CD1c-positive myeloid dendritic cell (primary cell): ENCODE data around the gene CLCA1.

Experiments used
- DNase-seq: peaks from one replicate; pipeline ENCODE4 v3.0.0-alpha.2; 2016; ENCODE audit errors: extremely low spot score

Gene CLCA1

DNA sequence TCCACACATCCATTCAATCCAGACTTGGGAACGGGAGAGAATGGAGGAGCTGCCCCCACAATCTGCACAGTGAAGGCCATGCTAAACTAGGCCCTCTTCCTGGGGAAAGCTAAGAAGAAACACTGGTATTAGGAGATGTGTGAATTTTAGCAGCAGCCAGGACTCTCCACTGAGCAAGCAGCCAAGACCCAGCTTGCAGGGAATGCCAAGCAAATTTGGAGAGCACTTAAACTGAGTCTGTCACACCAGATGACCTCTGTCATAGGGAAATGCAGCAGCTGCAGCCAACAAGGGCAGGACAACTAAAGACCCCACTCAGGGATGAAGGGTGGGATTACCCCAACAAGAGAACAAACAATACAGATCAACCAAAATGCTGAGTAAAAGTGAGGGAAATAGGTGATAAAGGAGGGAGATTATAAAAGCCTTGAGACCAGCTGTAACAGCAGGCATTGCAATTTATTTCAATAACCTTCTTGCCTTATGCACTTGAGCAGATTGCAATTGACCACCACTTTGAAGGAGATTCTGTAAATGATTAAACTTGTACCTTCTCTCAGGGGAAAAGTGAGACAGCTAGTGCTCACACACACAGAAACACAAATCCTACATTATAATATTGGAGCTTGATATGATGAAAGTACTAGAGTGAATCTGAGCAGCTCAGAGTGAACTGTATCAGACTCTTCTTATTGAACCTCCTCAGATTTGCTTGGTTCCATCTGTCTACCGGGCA, 2.5 kb upstream of the CLCA1 start:
- DNase-seq: no peak

DNA sequence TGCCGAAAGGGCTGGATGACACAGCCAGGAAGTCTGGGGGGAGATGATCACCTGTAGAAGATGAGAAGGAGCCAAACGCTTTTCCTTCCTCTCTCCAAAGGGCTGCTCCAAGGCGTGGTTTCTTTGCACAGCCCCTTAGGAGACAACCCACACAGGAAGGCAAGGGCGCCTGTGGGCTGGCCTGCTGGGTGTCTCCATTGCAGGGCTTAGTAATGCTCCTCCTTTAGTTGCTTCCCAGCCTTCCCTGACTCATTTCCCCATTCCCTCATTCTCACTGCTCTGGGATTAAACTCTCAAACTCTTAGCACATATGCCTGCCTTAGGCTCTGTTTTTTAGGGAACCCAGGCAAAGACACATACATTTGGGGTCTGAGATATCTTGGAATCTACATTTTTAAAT, 1.7 kb upstream of the CLCA1 start:
- DNase-seq: no peak

DNA sequence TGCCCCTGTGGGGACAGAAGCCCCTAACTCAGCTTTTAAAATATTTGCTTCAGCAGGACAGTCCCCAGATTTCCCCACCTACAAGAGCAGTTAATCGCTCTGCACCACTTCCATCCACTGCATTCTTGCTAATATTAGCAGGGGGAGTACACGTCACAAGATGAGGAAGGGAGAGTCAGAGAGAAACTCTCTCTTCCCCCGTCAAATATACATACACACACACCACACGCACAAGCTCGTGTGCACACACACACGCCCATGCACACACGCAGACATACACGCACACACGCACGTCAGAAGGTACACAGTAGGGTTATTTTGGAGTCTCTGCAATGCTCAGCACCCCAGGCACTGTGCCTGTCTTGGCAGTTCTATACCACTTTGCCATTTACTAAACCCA, 2.1 kb downstream of the CLCA1 start:
- DNase-seq: no peak

DNA sequence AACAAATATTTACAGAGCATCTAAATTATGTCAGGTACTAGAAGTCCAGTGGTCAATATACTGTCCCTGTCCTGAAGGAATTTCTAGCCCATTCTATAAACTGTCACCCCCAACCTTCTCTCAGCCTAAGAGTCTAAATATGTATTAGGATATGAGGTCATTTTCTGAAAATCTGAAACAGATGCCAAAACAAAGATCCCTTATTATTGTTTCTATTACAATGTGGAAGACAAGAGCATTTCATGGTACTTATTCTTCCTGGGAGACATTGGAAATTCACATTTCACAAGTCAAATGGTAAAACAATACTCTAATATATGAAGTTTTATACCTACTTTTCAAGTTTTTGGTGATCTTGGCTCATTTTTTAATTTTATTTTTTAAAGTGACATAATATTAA, 2.6 kb downstream of the CLCA1 start:
- DNase-seq: no peak

DNA sequence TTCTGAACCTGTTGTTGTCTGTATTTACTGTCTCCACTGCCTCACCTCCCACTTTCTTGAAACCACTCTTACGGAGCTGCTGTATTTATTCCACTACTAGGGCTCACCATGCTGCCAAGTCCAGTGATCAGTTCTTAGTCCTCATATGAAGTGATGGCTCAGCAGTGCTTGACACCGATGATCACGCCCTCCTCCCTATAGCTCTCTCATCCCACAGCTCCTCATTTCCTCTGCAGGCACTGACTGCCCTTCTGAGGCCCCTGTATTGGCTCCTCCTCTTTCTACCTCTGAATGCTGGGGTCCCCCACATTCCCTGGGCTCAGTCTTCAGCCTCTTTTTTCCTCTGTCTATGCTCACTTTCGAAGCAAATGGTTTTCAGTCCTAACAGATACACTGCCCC, 3.4 kb downstream of the CLCA1 start:
- DNase-seq: no peak

DNA sequence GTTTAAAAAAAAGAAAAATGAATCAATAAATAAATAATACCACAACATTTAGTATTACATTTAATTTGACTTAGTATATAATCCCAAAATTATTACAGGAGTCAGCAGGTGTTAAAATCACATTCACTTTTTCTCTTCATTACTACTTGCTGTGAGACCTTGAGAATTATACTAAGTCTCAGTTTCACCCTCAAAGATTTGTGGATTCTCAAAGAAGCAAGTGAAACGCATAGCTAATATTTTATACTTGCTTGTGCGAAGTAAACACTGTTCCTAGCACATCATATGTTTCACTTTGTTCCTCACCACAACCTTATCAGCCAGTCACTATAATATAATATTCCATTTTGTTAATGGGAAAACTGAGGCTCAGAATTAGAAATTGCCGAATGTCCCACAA, 4.0 kb downstream of the CLCA1 start:
- DNase-seq: no peak

DNA sequence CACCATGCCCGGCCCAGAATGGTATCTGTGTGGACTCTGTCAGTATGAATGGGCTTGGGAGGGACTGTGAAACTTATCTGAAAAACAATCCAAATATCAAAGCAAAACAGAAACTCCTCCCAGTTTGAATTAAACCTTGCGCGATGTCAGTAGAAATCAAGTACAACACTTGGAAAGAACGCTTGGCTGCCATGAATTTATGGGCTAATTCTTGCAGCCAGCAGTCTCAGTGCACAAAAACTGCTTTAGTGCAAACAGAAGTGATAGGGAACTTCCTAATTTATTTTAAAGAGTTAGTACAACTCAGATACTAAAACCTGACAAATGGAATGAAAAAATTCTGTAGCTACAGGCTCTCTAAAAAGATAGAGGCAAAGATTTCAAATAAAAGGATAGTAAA, 8.5 kb downstream of the CLCA1 start:
- DNase-seq: no peak

DNA sequence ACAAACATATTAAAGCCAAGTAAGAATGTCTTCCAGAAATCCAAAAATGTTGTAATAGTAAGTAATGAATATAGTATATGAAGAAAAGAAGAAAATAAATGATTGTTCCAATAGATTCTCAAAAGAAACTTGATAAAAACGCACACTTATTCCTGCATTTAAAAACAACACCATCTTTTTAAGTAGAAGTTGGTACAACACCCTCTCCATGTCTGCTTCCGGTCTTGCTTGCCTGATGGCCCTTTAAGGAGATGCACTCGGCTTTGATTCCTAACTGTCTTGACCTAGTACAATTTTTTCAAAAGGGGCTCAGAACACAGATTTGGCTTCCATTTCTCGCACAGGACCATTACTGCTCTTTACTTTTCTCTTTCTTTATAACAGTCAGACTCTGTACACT, 9.0 kb downstream of the CLCA1 start:
- no peak for DNase-seq

DNA sequence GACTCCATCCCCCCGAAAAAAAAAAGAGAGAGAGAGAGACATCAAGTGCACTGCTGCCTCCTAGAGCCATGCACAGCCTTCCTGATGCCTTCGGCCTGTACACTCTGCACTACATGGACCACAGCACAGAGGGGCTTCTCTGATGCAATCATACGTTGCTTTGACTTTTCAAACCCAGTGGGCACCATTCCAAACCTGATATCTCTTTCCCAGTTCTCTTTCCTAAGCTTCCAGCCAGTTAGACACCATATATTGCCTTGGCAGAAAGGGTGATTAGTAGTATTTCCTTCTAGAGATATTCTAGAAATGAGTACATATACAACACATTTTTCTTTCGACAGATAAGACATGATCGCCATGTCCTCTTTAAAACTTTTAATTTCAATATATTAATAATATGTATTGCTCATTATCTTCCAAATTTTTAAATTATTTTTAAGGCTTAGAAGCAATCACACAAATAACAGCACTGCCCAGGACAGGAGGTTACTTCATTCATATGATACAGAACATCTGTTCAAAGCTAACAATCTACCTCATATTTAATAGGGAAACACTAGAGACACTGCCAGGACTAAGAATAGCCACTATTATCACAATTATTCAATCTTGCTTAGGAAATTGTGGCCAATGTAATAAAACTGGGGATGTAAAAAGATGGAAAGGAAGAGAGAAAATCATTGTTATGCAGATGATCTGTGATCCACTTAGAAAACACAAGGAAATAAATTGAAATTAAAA, 9.9 kb downstream of the CLCA1 start:
- no peak for DNase-seq

DNA sequence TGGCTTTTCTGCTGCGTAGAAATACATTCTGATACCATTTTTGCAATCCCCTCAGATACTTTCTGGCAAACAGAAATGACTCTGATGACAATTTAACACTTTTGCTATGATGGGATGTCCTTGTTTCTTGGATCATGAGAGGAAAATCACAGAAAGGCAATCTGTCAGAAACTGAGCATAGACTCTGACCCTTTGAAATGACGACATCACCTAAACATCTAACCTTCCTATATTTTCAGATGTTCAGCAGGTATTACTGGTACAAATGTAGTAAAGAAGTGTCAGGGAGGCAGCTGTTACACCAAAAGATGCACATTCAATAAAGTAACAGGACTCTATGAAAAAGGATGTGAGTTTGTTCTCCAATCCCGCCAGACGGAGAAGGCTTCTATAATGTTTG, 13.2 kb downstream of the CLCA1 start:
- no peak for DNase-seq

DNA sequence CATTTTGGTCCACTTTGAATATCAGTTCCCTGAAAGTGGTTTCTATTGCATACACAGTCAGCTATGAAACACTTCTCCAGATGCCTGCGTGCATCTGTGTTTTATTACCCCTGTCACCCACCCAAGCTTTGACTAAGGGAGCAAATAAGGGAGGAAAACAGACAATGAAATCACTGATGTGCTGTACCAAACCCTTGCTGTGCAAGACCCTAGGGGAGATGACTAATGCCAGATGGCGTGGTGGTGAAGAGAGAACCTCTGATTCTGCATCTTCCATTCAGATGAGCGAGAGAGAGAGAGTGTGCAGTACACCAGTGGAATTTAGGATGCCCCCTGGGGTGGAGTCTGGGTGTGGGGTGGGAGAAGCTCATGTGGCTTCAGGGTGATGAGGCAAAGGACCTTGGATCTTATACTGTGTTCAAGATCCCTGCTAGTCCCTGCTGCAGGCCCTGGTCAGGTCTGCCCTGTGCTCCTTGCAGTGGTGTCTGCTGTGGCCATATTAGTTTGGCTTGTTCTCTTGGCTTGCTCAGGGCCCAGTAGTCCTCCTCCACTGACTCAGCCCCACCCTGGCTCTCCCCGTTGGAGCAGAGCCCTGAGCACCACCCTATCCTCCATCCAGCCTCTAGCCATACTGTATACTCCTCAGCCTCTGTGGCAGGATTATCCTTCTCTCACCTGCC, 18.5 kb downstream of the CLCA1 start:
- no peak for DNase-seq

DNA sequence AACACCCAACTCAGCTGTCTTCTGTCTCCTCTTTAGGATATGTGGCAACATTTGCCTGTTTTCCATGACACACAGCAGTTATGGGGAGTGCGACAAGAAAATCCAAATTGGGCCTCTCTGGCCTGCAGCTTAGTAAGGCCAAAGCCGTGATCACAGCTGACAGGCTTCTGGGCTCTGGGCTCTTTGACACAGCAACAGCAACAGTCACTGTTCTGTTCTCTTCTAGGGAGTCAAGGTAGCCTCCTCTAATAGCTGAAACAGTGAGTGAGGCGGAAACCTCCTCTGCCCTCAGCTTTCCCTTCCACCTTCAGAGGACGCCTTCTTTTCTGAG, 19.0 kb downstream of the CLCA1 start:
- no peak for DNase-seq

DNA sequence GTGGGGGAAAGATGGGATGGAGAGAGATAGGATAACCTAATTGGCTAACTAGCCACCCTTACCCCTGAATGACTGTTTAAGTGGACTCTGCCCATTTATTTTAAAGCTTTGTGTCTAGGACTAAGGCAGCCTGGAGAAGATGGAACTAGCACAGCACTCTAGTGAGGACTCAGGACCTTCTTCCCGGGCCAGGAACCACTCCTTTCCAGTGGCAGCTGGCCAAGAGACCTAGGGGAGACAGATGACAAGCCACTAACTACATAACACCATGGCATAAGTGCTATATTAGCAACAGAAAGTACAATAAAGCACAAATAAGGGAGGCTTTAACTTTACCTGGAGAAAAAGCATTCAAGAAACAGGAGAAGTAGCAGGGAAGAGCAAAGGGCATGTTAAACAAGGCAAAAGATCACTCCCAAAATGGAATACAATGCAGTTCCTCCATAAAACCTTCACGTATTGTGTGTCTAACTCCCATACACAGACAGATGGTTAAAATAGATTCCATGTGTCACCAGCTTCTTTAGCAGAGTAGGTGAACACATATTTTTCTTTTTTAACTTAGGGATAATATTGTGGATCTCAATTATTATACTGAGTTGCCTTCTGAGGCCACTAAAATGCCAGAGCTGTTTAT, 20.6 kb downstream of the CLCA1 start:
- no peak for DNase-seq

DNA sequence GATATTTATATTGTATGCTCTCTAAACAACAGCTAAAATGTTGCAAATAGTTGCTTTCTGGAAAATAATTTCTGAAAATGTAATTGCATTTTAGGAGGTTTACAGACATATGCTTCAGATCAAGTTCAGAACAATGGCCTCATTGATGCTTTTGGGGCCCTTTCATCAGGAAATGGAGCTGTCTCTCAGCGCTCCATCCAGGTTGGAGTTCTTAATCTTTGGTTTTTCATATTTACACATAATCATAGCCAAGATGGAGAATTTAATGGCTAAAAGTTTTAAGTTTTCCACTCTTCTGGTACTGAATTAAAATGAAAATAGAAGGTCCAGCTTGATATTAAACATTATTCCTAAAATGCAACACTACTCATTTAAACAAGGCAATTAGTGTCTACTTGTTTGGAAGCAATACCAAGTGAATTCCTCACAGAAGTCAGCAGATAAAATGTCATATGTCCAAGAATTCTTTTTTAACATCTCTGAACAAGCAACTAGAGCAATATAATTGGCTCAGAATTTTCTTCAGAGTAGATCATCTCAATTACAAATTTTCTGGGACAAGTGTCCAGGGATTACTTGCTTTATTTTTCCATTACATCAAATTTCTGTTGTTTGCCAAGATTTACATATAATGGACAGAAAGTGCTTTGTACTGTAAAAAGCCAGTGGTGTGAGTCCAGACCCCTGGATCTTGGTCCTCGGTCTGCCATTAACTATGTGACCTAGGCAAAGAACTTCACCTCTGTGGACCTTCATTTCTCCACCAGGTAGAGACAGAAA, 22.6 kb downstream of the CLCA1 start:
- no peak for DNase-seq

DNA sequence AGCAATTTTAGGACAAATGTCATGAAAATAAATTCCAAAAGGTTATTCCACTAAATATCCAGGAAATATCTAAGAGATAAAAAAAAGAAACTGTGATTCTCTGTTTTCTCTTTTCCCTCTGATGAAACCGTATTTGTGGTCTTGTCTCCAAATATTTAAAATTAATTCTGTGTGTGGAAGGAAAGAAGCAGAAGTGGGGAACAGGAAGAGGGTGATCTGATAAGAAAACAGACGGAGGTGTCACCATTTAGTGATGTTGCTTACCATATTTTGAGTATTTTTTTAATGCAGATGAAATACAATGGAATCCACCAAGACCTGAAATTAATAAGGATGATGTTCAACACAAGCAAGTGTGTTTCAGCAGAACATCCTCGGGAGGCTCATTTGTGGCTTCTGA, 29.6 kb downstream of the CLCA1 start:
- no peak for DNase-seq

DNA sequence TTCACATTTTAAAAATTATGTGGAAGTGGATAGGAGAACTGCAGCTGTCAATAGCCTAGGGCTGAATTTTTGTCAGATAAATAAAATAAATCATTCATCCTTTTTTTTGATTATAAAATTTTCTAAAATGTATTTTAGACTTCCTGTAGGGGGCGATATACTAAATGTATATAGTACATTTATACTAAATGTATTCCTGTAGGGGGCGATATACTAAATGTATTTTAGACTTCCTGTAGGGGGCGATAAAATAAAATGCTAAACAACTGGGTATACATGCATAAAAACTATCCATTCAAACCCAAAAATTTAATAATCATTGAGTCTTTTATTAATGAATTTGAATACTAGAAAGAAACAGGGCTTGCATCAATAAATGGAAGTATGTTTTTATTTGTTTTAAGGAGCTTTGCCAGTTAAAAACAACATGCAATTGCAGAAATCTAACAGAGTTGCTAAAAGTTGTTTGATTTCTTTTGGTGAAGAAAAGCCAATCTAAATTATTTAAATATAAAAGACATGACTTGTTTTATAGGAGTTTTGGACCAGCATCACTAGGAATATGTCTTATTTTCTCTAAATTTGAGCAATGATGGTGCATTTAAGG, 31.4 kb downstream of the CLCA1 start:
- peak; percentile 89 for DNase-seq

DNA sequence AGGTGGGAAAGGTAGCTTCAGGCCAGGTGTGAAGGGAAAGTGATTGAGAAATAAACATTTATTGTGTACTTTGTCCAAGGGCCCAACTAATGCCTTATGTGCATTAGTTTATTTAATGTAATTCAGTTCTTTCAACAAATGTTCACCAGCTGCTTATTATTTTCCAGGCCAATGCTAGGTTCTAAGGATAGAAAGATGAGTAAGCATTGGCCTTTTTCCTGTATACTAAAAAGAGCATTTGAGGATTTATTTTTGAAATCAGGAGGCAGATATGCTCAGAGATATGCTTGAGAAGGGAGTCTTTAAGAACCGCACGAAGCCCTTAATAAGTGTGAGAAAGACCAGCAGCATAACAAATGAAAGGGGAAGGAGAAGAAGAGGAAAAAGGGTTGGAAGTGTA, 32.0 kb downstream of the CLCA1 start:
- DNase-seq: no peak

DNA sequence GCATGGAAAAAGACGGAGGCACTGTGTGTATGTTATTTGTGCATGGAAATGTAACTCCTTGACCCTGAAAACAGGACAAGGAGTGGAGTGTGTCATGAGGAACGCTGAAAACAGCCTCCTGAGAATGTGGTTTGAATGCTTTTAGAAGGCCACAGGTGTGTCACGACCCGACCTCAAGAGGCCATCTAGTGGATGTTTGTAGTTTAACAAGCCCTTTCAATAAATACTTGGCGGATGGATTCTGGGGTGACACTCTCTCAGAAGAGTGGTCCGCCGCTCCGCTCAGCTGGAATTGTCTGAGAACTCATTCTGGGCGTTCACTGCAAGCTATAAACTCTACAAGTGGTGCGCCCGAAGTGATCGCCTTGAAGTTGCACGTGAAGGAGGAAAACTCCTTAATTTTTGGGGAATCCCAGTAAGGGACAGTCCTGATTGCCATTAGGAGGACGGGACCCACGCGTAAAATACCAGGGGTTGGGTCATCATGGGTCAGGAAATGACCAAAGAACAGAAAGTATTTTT, 33.5 kb downstream of the CLCA1 start:
- DNase-seq: peak; percentile 29

DNA sequence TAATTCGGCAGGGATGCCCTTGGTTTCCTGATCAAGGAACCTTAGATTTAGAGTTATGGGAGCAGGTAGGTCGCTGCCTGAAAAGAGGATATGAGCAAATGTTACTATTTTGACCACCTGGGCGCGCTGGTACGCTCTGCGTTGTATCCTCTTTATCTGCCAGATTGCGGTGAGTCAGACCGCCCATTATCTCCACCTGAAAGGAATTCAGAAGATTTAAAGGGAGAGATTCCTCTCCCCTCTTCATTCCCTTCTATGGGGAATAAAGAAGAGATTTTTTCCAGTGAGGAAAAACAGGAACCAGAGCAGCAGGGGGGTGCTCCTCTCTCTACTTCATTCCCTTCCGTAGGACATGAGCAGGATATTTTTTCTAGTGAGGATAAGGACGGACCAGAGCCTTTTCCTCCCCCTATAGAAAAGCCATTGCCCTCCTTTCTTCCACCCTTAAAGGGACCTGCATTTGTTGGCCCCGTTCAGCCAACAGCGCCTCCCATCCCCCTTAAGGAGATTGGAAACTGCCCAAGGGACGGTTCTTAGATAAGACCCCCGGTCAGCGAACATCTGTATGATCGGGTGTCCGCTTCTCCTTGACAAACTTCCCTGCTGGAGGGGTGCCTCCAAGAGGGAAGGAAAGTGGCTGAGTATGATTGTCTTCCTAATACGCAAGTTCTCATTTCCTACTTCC, 34.1 kb downstream of the CLCA1 start:
- DNase-seq: peak; percentile 16

DNA sequence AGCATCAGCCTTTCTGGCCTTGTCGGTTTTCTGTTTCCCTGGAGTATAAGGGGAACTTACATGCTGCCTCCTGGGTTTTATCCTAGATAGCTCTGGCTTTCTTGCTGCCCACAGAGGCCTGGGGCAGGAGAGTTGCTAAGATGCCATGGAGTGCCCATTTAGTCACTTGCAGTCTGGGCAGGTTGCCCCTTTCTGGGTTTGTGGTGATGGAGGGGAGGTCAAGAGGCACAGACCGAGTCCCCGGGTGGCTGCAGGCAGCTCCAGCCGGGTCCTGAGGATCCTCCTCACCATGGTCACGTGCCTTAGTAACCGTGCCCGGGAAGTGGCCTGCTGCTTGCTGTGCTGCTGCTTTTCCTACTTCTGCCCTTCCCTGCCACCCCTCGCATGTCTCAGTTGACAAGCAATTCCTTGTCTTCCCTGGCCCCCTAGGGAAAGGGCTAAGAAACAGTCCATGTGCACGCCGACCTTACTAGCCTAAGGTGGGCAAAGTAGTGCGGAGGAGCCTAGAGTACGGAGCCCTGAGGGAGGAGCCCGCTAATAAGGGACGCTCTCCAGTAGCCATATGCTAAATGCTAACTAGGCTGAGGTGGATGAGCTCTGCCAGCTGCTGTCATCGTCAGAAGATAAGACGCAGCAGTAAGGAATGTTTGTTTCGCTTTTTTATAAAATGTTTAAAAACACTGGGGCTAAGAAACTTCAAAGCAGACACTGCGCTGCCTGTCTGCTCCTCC, 34.8 kb downstream of the CLCA1 start:
- DNase-seq: no peak
